Gastroesophageal sphincter (tissue), 4 donors: ENCODE results near the gene SCNN1A. TPM values are rescaled to one million over a fixed set of nuclear protein-coding genes. Genes with fewer than 3 reads are reported as not detected.

Experiments used
- ATAC-seq: fragments of 150-250 bp; one replicate; pipeline ENCODE4 v1.9.1; 2016; ENCODE audit warnings: mild to moderate bottlenecking, moderate library complexity
- H3K27ac ChIP-seq, 4 donors: fragments of 200-600 bp; sonication (generic) in 3 of 4; 1 replicate in 3 of 4; 2 replicates in 1 of 4; pipeline ENCODE4 v1.5.1; 2016 to 2019
- H3K27me3 ChIP-seq: fragments of 200-600 bp; sonication (generic); one replicate; pipeline ENCODE4 v1.5.1; 2019
- H3K36me3 ChIP-seq, 2 donors: fragments of 200-600 bp; sonication (generic); one replicate each; pipeline ENCODE4 v1.5.1; 2019; ENCODE audit warnings: control low read depth in 1 of 2
- H3K4me1 ChIP-seq, 3 donors: fragments of 200-600 bp; sonication (generic); 1 replicate in 2 of 3; 2 replicates in 1 of 3; pipeline ENCODE4 v1.5.1; 2016 to 2019; ENCODE audit warnings: control low read depth in 2 of 3
- H3K4me3 ChIP-seq, 2 donors: fragments of 200-600 bp; sonication (generic); one replicate each; pipeline ENCODE4 v1.5.1; 2019; ENCODE audit warnings: mild to moderate bottlenecking in 1 of 2, moderate library complexity in 1 of 2
- H3K9me3 ChIP-seq, 3 donors: fragments of 200-600 bp; sonication (generic); one replicate each; pipeline ENCODE4 v1.5.1; 2017 to 2019; ENCODE audit warnings: control low read depth in 2 of 3
- EP300 ChIP-seq: sonication (generic); formaldehyde crosslinking; IDR thresholded peaks from one replicate; pipeline ENCODE4 v1.6.1; 2017; ENCODE audit warnings: antibody characterized with exemption, mild to moderate bottlenecking
- POLR2A ChIP-seq, 2 donors: fragments of 450-650 bp; IDR thresholded peaks; one replicate each; pipeline ENCODE4 v1.6.1; 2017; ENCODE audit warnings: antibody characterized with exemption in 2 of 2, mild to moderate bottlenecking in 2 of 2, moderate library complexity in 1 of 2
- POLR2AphosphoS5 ChIP-seq: sonication (generic); formaldehyde crosslinking; IDR thresholded peaks from one replicate; pipeline ENCODE4 v1.6.1; 2017; ENCODE audit warnings: antibody characterized with exemption
- WGBS, 2 donors: methylation state at CpG; one replicate each; pipeline ENCODE4 v1.1.5; 2018; ENCODE audit warnings: low coverage in 1 of 2; 5-methylcytosine and 5-hydroxymethylcytosine counted together
- total RNA-seq, 4 donors: library from RNA; depleted of rRNA; stranded (reverse); fragments of >200 nt; gene quantifications; one replicate each; pipeline ENCODE4 v1.1.0, GENCODE V29; 2016
- TF ChIP-seq, protein P1 (sequence below), 4 experiments: fragments of 200-600 bp in 2 of 4; fragments of 450-650 bp in 2 of 4; sonication (generic) in 1 of 4; IDR thresholded peaks; one replicate each; pipeline ENCODE4 v1.5.1; 2017 to 2019; ENCODE audit warnings: antibody characterized with exemption in 4 of 4, mild to moderate bottlenecking in 2 of 4, moderate library complexity in 2 of 4

Gene SCNN1A
- total RNA-seq, 4 donors from 2014 or later = 0.62 to 19.9 (median 5.2) TPM; not detected in 1

DNA sequence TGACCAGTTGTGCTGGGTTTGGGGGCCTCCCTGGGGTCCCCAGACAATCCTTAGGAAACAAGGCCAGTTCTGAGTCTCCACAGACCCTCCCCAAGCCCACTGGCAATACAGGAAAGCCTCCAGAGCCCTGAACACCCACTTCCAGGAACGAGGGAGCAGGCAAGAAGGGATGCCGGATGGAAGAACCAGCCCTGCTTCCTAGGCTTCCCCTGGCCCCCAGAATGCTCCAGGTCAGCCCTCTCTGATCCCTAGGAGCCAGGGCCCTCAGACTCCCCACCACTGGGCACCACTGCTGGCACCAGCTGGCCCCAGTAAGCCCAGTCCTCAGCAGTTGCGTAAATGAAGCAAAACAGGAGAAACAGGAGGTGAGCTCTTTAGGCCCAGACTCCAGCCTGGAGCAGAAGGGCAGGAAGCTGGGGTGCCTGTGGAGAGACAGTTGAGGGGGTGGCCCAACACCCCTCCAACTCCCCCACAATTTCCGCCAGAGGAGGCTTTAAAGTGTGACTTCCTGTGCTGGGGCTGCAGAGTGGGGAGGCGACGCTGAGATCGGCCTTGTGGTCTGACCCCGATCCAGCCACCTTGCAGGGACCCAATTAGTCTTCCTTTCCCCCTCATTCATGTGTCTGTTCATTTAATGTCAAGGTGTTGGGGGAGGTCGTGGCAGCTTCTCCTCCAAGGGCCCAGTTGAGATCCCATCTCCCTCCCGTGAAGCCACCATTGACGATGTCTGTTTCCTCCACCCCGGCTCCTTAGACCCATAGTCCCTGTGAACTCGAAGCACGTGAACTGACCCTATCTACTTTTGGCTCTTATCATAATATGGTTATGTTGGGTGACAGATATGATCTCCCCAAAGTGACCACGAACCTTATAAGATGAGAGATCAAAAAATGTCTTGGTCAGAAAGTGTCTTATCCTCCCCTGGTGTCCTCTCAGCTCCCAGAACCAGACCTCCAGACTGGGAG lies 38.2 kb downstream of the SCNN1A start:
- H3K36me3 ChIP-seq = peaks cover 0 to 26% of the 10 kb centered on the region in 2 donors
- WGBS, 2 donors = 17 to 55% methylated on average over 7 to 8 of the region's 15 CpGs
- no peaks in the 10 kb centered on the region for H3K9me3 ChIP-seq
- ATAC-seq = no peak
- H3K27me3 ChIP-seq = no peaks in the 10 kb centered on the region
- peak overlapping the region; percentile 95 to 98 (median 97) for H3K27ac ChIP-seq
- H3K4me3 ChIP-seq = peak overlapping the region; percentile 17 to 93
- peak; percentile 6 to 24 for TF ChIP-seq POLR2A (IDR thresholded peaks at IDR 0.05)
- TF ChIP-seq, protein P1, sequence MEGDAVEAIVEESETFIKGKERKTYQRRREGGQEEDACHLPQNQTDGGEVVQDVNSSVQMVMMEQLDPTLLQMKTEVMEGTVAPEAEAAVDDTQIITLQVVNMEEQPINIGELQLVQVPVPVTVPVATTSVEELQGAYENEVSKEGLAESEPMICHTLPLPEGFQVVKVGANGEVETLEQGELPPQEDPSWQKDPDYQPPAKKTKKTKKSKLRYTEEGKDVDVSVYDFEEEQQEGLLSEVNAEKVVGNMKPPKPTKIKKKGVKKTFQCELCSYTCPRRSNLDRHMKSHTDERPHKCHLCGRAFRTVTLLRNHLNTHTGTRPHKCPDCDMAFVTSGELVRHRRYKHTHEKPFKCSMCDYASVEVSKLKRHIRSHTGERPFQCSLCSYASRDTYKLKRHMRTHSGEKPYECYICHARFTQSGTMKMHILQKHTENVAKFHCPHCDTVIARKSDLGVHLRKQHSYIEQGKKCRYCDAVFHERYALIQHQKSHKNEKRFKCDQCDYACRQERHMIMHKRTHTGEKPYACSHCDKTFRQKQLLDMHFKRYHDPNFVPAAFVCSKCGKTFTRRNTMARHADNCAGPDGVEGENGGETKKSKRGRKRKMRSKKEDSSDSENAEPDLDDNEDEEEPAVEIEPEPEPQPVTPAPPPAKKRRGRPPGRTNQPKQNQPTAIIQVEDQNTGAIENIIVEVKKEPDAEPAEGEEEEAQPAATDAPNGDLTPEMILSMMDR (IDR thresholded peaks at IDR 0.05) = no peak
- H3K4me1 ChIP-seq = peaks cover 8 to 82% (median 48%) of the 10 kb centered on the region in 3 donors

DNA sequence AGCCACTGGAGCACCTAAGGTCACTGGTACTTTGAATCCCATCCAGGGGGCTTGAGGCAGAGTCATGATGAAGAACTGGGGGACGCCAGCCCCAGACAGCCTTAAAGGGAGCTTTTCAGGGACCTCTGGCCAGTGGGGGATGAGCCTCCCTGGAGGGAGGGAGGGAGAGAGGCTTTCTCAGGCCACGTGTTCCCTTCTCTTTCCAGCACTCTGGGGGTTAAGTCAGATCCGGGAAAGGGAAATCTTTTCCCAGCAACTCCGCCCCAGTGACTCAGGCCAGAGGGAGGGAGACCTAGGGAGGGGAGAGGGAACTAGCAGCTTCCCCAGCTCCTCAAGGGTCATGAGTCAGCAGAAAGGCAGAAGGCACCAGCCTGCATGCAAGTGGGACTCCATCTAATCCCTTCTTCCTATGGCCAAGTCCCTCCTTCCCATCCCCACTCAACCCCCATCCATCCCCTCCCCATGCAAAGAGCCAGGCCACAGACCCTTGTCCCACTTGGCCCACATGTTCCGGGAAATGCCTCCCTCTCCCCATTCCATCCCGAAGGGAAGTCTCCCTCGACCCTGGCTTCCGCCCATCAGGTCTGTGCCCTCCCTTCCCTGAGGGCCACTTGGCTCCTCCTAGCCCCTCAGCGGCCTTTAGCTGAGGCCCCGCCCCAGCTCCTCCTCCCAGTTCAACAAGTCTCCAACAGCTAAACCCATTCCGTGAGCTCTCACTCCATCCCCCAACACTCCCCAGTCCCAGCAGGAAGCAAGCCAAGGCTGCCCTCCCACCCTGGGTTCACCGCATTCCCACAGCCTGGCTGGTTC lies 39.1 kb downstream of the SCNN1A start:
- H3K27me3 ChIP-seq = no peaks in the 10 kb centered on the region
- WGBS, 2 donors = 0 to 1% methylated on average over 5 to 10 of the region's 12 CpGs
- H3K9me3 ChIP-seq = no peaks in the 10 kb centered on the region
- H3K4me3 ChIP-seq = peak overlapping the region; percentile 32 to 93
- peak overlapping the region; percentile 95 to 98 (median 97) for H3K27ac ChIP-seq
- ATAC-seq = peak; percentile 91
- H3K4me1 ChIP-seq = peaks cover 8 to 88% (median 50%) of the 10 kb centered on the region in 3 donors
- peaks cover 0 to 35% of the 10 kb centered on the region in 2 donors for H3K36me3 ChIP-seq
- TF ChIP-seq POLR2AphosphoS5 (peak; percentile 97), POLR2A (IDR thresholded peaks at IDR 0.05) (peak in 1 of 2 donors; percentile 35), EP300 (no peak)
- TF ChIP-seq, protein P1 (IDR thresholded peaks at IDR 0.05) = no peak

DNA sequence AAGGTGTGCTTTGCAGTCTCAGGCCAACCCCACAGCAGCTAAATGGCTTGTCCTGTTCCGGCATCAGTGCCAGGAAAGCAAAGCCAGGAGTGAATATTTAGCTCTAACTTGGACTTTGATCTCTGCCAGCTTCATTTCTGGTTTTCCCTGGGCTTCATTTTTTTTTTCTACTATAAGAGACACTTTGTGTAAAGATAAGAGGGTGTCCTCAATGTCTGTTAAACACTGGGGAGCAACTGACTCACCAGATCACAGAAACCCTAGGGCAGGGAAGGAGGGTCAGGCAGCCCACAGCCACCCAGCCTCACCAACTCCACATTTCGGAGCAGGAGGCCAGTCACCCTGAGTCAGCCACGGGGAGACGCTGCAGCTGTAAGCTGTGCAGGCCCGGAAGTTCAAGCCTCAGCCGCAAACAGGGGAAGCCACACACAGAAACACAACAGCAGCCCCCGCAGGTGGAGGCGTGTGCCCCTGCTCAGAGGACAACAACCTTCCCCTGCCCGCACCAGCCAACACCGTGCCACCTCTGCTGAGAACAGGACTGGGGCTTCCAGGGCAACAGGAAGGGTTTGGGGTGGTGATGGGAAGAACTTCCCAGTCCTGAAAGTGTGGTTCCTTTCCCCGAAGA lies 39.8 kb downstream of the SCNN1A start:
- Histone ChIP-seq H3K4me3 (peak overlapping the region; percentile 32 to 93), H3K27me3 (no peaks in the 10 kb centered on the region), H3K36me3 (peaks cover 0 to 42% of the 10 kb centered on the region in 2 donors), H3K4me1 (peaks cover 8 to 95% (median 51%) of the 10 kb centered on the region in 3 donors), H3K27ac (peak overlapping the region; percentile 95 to 98 (median 97)), H3K9me3 (no peaks in the 10 kb centered on the region)
- WGBS, 2 donors = 0% methylated on average over 1 of the region's 11 CpGs
- TF ChIP-seq EP300 (no peak), POLR2A (IDR thresholded peaks at IDR 0.05) (peak in 1 of 2 donors; percentile 16), POLR2AphosphoS5 (peak; percentile 68)
- TF ChIP-seq, protein P1 (IDR thresholded peaks at IDR 0.05) = peak in 3 of 4 experiments; percentile 47 to 77 (median 48)
- peak; percentile 46 for ATAC-seq

DNA sequence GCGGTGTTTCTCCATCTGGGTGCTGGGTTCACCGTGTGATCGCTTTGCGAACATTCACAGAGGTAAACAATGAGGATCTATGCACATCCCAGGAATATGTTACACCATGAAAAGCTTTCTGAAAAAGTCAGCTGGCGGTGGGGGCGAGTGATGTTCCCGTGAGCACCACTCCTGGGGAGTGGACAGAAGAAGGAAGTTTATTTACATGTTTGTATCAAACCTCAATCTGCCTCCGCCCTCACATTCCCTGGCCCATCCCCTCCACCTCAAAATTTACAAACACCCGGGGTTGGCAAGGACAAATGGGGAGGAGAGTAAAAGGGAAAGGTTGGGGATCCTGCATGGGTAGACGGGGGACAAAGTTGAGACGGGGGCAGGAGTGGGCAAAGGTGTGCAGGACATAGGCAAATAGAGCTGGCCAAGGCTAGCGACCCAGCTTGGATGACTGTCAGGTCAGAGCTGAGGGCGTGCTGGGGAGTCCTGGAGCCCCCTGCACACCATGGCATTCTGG lies 40.4 kb downstream of the SCNN1A start:
- Histone ChIP-seq H3K4me1 (peaks cover 8 to 100% (median 53%) of the 10 kb centered on the region in 3 donors), H3K27ac (peak overlapping the region; percentile 95 to 98 (median 97)), H3K36me3 (peaks cover 0 to 48% of the 10 kb centered on the region in 2 donors), H3K4me3 (peak overlapping the region; percentile 32 to 93), H3K9me3 (no peaks in the 10 kb centered on the region), H3K27me3 (no peaks in the 10 kb centered on the region)
- ATAC-seq = no peak
- WGBS, 2 donors = 6 to 10% methylated on average over 4 to 8 of the region's 13 CpGs
- TF ChIP-seq, protein P1 (IDR thresholded peaks at IDR 0.05) = no peak
- TF ChIP-seq POLR2AphosphoS5 = no peak
- no peak for TF ChIP-seq POLR2A (IDR thresholded peaks at IDR 0.05)
- TF ChIP-seq EP300 = no peak
